Esophagus squamous epithelium (tissue), 4 donors: ENCODE measurements around the gene SOX8.

Experiments
- CTCF ChIP-seq, 6 experiments: fragments of 450-650 bp in 4 of 6; fragments of 200-600 bp in 2 of 6; sonication (generic) in 2 of 6; IDR thresholded peaks; one replicate each; pipeline ENCODE4 v1.5.1; 2016 to 2019; ENCODE audit warnings: antibody characterized with exemption in 6 of 6, mild to moderate bottlenecking in 4 of 6, moderate library complexity in 4 of 6
- POLR2A ChIP-seq, 4 donors: fragments of 450-650 bp; IDR thresholded peaks; one replicate each; pipeline ENCODE4 v1.6.1; 2017; ENCODE audit warnings: antibody characterized with exemption in 4 of 4, mild to moderate bottlenecking in 4 of 4, moderate library complexity in 3 of 4

- TF ChIP-seq CTCF (IDR thresholded peaks at IDR 0.05) (no peak), POLR2A (IDR thresholded peaks at IDR 0.05) (no peak)
Observed at GRCh38 chr16:1031666-1032065, 50.1 kb downstream of the SOX8 start.
